NCI-H1436 (cell line): Measurements from ENCODE around the gene ANAPC2.

Experiments used
- DNase-seq: peaks from one replicate; lab custom pipeline; 2025; lab: John Stamatoyannopoulos, UW

The ANAPC2 gene

DNA sequence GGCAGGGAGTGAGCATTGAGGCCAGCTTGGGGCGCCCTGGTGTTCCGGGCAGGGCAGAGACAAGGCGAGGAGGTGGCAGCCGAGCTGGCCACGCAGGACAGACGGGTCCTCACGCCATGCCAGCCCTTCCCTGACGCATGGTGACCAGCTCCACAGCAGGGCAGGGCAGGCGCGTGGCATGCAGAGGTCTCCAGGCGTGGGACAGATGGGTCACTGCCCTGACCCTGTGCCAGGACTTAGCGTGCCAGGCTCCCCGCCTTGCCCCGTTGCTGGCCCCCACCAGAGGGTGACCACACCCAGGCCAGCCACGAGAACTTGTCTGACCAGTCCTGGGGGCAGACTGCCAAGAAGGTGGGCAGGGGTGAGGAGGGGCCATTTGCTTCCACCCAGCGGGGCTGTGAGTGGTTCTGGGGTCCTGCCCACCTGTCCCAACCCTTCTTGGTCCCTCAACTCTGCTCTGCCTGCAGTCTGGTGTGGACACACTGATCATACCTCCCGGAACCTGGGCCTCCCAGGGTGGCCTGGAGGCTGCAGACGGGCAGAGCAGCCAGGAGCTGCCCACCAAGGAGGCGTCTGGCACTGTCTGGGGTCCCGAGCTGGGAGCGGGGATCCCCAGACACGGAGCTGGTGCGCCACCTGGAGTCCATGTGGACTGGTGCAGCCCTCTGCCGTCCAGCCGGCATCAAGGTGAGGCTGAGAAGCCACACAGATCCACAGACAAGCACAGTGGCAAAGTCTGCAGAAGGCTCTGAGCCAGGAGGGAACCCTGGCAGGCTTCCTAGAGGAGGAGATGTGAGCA lies 38.9 kb upstream of the ANAPC2 start, which contains the start of gene RNF224:
Gene RNF224, plus strand, starts transcription at position 449 of the 799 bp plus-strand sequence. CDS start 834 bp downstream, outside the sequence.
- peak; percentile 81 for DNase-seq

DNA sequence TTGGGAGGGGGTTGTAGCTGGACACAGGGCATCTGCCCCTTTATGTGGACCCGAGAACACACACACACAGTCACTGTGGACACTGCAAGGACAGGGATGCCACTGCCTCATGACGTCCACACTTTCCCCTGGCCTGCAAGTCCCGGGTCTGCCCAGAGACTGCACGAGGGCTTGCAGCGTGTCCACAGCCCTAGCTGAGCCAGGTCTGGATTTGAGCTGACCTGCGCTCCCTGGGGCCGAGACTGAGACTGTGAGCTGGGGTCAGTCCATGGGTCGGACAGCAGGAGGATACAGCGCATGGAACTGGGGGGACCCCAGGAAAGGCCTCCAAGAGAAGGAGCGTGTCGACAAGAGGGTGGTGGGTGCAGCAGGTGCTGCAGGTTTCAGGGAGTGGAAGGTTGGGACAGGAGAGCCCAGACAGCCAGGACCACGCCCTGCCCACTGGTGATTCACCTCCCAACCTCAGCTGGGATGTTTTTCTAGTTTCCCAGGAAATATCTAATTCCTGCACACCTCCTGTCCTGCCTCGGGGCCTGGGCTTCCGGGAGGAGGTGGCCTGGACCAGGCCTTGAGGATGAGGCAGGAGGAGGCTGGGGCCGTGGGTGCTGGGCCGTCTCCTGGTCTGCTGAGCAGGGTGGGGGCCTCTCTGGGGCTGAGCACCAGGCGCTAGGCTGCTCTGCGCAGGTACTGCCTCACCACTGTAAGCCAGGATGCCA lies 38.1 kb upstream of the ANAPC2 start:
- DNase-seq: no peak

DNA sequence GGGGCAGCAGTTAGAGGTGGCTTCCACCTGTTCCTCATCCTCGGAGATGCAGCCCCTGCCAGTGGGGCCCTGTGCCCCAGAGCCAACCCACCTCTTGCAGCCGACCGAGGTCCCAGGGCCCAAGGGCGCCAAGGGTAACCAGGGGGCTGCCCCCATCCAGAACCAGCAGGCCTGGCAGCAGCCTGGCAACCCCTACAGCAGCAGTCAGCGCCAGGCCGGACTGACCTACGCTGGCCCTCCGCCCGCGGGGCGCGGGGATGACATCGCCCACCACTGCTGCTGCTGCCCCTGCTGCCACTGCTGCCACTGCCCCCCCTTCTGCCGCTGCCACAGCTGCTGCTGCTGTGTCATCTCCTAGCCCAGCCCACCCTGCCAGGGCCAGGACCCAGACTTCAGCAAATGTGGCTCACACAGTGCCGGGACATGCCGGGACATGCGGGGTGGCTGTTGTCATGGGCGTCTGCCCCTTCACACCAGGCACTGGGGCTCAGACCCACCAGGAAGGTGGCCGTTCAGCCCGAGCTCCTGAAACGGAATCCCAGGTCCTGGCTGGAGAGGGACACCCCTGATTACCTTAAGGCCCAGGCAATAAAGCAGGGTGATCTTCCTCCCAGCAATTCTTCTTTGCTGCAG lies 37.5 kb upstream of the ANAPC2 start:
- DNase-seq: no peak

DNA sequence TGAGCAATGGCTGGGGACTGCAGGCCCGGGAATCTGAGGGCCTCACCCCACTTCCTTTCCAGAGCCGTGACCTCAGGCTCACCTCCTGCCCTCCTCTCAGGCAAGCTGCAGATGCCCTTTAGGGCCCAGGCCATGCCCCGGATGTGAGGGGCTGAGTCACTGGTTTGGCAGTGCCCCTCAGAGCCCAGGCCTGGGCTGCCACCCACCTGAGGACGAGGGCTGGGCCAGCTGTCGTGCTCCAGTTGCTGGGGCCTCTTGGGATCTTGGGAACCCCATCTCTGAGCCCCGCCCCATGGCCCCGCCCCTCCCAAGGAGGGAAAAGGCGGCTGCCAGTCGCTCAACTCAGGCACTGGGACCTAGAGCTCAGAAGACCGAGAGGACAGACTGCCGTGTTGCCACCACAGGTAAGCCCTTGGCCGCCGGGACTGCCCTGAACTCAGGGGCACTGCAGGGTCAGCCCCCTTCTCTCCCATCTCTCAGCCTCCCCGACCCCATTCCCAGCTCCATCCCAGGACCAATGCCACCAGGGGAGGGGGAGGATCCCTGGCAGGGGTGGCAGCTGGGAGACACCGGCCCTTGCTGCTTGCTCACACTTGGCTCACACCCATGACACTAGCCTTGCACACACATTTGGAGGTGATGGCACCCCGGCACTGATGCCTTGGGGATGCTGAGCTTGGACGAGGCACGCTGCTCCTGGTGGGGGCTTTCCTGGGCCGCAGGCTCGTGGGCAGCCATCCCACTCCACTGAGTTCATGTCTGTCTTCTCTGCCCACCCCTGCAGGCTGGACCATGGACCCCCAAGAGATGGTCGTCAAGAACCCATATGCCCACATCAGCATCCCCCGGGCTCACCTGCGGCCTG lies 36.7 kb upstream of the ANAPC2 start, which contains the start of gene CYSRT1:
Gene CYSRT1, plus strand, starts transcription at position 345 of the 865 bp plus-strand sequence. Its CDS starts 448 bp downstream, at position 793.
- DNase-seq: no peak

DNA sequence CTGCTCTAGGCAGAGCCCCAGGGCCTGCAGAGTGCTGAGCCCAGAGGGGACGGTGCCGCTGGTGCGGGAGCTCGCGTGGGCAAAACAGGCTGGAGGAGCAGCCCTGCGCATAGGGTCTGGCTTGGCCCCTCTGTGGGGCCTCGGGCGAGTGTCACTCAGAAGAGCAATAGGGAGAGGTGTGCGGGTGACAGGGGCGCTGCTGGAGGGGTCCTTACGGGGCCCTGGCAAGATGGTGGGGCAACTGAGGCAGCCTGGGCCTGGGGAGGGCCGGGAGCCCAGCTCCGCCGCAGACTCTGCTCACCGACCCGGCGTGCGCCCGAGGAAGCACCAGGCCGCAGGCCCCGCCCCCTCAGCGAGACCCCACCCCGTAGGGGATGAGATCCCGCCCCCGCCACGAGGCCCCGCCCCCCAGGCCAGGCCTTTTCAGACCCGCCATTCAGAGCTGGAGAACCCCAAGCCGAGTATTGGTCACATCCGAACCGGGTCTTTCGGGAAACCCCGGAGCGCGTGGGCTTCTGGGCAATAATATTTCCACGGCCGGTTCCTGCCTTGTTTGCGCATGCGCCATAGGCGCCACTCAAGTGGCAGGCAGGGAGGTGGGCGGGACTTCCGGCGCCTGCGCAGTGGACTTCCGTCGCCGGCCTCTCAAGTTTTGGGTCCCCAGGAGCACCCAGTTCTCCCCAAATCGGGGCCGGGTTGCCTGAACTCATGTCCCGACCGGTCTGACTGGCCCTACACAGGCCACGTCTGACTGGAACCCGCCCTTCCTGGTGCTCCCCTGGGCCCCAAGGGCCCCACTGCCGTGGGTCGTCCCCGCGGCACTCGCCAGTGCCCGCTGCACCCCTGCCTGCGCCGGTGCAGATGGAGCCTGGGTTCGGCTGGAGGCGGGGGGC lies 35.0 kb upstream of the ANAPC2 start:
- peak; percentile 95 for DNase-seq

DNA sequence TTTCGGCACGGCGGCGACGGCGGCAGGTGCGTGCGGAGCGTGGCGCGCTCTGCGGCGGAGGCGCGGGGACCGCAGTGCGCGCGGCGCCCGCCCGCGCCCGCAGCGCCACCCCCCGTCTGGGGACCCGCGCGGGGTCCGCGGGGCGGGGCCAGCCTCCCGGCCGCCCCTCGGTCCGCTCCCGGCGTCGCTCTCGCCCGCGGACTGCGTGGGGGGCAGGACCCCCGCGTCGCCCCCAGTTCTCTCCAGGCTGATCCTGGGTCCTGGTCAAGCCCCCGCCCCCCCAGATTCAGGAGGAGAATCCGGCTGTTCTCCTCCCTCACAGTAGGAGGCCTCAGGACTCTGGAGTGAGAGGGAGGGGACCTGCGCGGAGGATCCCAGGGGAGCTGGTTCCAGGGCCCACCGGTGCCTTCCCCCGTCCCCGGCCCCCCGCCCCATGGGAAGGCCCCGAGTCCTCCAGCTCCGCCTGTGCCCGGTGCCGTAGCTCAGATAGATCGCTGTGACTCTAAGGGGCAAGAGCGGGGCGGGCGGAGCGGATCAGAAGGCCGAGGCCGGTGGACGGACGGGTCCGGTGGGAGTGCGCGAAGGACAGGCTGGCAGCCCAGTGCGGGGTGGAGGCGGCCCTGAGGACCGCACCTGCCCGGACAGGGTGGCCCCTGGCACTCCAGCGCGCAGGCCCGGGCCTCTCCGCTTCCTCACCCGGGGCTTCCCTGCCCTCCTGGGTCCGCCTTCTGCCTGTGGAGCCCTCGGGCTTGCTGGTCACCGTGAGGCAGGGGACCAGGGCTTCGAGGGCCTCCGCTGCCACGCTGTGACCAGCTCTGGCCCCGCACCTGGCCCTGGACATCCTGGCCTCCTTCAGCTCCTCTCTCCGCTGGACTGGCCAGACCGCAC lies 34.1 kb upstream of the ANAPC2 start, which contains the start of gene RNF208:
Gene RNF208, minus strand, starts transcription at position 51 of the 888 bp plus-strand sequence. CDS start 1,028 bp downstream, outside the sequence.
- DNase-seq: peak; percentile 44

DNA sequence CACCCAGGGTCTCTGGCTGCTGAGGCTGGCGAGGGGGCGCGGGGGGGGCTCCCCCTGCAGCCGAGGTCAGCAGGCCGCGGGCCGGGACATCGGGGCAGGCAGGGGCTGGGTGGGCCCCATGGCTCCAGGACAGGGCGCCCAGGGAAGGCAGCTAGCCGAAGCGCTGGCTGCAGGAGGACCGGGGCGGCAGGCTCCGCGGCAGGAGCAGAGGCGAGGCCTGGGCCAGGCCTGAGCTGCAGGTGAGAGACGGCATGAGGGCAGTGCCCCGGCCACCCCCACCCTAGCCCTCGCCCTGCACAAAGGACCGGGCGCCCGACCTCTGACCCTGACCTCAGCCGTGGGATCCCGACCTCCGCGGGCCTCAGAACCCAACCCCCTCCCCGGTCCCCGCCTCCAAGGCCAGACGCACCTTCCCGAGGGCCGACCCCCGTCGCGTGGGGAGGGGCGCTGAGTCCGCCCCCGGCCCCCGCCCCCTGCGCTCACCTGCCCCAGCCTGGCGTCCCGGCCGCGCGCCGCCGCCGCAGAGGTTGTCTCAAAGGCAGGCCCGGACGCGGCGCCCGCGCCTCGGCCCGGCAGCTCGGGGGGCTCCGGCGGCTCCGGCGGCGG lies 33.2 kb upstream of the ANAPC2 start:
- no peak for DNase-seq

DNA sequence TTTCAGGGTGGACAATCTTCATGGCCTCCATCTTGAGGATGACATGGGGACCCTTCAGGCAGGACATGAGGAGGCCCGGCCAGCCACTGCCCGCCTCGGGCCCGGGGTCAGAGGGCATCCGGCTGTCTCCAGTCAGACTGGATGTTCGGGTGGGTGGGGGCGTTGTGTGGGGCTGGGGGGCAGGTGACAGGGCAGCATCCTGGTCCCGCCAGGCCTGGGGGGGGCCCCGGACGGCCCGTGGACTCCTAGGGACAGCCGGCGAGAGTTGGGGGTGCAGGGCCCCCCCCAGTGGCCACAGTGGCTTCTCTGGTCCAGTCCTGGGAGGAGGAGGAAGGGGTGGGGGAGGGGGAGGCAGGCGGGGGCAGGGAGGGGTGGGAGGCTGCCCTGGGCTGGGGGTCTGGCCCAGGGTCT lies 32.7 kb upstream of the ANAPC2 start:
- DNase-seq: no peak

DNA sequence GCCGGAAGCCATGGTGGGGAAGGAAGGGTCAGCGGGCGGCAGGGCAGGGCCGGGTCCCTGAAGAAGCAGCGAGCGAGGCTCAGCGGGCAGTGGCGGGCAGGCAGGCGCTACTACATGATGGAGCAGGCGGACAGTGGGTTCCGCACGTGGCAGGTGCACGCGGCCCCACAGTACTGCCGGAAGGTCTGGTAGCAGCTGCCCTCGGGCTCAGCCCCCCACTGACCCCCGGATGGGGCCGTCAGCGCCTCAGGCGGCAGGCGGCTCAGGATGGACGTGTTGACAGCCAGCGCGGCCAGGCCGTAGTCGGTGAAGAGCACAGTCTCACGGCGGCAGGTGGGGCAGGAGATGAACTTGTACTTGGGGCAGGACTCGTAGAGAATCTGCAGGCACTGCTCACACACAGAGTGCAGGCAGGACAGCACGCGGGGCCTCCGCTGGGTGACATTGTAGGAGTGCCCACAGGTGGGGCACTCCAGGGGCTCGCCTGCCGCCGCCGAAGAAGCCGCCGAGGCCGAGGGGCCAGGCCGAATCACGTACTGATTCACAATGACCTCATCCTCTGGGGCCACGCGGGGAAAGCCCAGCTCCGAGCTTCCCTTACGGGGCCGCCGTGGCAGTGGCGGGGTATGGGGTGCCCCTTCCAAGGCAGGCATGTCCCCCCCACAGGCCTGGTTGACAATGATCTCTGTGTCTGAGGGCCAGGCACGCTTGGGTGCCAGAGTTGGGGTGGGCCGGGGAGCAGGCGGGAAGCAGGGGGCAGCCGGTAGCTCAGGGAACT lies 32.1 kb upstream of the ANAPC2 start:
- no peak for DNase-seq

DNA sequence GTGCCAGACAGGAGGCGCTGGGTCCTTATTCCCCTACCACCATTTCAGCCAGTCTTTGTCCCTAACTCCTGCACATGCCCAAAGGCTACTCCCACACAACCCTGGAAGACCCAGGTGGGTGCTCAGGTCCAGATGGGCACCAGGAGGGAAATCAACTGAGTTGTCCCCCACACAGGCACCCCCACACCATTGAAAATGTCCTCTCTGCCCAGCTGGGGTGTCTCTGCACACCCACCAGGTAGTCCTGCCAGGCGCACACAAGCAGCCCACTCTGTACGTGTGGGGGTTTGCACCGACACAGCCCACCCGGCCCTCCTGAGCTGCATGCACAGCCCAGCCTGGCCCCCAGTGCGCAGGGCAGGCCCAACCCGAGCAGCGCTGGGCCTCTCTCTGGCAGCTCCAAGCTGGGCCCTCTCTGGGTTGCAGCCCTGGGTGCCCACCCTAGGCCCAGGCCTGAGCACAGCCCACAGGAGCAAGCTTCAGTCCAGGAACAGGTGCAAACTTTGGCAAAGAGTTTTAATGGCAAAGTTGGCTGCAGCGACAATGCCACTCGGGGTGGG lies 31.5 kb upstream of the ANAPC2 start:
- no peak for DNase-seq

DNA sequence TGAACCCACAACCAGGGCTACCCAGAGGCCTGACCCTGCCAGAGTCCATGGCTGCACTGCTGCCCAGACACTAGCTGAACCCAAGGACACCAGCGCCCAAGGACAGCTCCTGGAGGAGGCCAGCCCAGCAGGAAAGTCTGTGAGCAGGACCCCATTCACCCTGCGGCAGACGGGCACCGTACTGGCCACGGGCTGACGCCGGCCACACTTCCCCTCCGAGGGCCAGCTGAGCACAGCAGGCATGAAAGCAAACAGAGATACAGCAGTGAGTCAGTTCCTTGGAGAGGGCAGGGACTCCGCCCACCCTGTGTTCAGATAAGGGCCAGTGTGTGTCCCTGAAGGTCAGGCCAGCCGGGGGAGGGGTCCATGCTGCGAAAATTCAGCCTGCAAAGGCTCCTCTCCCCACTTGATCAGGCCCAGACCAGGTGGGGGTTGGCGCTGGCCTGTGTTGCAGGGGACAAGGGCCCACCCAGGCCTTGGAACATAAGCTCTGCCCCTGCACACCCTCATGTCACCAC lies 30.5 kb upstream of the ANAPC2 start:
- no peak for DNase-seq

DNA sequence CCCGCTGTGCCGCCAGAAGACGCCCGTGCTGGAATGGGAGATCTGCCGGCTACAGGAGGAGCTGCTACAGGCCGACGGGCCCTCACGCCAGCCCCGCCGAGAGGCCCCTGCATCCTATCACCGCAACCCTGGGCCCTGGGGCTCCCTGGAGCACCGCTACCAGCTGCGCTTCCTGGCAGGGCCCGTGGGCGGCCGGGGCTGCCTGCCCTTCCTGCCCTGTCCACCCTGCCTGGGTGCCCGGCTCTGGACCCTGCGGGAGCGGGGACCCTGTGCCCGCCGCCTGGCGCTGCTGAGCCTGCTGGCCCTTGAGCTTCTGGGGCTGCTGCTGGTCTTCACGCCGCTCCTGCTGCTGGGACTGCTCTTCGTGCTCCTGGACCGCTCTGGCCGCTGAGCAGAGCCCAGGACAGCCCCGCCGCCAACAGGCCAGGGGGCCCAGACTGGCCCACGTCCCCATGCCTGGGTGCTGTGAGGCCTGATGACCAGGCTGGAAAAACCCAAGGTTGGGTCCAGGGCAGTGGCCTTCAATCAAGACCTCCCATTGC lies 29.9 kb upstream of the ANAPC2 start:
- no peak for DNase-seq

DNA sequence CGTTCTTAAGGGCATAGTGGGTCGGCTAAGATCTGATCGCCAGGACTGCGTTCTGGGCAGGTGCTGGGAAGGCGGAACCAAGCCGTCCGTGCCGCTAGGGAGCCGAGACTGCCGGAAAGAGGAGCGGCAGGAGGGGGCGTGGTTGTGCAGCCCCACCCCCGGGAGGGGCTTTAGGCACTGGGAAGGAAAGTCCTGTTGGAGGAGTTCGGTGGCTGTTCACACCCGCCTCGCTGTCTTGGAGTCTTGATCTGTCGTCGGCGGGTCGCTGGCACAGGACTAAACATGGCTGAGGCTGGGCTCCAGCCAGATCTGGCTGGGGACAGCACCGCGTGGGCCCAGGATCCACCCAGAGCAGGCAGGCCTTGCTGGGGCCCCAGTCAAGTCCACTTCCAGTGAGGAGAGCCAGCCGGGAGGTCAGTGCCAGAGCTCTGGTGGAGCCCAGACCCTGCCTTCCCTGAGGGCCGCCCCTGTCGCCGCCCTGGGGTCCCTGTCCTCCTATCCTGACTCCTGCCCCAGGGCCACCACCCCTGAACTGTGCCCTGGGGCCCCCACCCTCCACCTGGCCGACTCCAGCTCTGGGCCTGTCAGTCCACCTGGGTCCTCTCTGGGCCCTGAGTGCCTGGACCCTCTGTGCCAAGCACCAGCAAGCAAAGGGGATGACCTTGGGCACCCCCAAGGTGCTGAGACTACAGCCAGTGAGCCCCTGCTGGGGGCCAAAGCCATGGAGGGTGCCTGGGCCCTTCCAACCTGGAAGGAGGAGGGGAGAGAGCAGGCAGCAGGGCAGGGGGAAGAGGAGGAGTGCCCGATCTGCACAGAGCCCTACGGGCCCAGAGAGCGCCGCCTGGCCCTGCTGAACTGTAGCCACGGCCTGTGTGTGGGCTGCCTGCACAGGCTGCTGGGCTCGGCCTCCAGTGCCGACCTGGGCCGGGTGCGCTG lies 29.2 kb upstream of the ANAPC2 start:
- peak; percentile 30 for DNase-seq

DNA sequence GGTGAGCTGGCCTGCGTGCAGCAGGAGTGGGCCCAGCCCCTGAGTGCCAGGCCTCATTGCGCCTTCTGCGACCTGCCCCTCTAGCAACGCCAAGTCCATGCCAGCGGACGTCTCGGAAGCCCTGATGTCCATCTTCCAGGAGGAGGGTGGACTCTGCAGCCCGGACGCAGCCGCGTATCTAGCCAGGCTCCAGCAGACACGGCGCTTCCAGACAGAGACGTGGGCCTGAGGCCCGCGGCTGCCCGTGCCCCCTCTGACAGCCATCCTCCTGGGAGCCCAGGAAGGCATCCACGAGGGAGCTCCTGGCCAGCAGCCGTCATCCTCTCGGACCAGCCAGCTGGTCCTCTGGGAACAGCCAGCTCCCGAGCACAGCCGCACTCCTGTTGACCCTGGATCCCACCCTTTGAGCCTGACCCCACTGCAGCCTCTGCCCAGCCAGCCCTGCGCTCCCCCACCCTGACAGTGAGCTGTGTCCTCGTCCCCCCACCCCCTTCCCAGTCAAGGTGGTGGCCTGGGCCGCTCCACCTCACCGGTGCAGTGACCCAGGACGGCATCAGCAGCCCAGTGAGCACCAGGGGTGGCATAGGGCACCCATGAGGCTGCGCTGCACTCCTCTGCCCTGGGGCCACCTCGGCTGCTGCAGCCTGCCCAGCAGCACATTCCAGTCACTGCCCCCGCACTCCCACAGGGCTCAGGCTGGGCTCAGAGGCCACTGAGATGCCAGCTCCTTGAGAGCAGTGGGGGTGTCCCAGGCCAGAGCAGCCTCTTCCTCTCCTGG lies 28.0 kb upstream of the ANAPC2 start:
- DNase-seq: no peak

DNA sequence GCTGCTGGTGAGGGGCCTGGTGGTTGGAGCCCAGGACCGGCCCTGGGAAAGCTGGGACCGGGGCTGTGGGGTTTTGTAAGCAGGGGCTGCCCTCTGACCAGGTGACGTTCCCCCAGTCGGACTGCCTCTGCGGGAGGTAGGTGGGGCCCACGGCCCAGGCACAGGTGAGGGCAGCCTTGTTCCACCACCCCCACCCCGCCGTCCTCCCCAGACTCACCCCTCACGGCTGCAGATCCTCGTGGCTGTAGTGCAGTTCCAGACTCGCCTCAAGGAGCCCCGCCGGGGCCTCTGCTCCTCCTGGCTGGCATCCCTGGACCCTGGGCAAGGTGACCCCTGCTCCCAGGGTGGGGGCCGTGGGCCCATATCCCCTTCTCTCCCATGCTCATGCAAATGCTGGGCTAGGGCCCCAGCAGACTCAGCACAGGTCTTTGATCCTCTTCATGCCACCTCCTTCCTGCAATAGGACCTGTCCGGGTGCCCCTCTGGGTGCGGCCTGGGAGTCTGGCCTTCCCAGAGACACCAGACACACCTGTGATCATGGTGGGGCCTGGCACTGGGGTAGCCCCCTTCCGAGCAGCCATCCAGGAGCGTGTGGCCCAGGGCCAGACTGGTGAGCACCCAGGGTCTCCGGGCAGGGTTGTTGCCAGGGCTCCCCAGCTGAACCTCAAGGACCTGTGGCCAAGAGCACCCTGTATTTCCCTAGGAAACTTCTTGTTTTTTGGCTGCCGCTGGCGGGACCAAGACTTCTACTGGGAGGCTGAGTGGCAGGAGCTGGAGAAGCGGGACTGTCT lies 27.0 kb upstream of the ANAPC2 start:
- DNase-seq: no peak
